IPS-20b (cell line): ENCODE data around the gene NLRC3.
"Not testable (repeated sequence)": the region's sequence is repeated elsewhere in the genome, so short reads cannot be mapped to it uniquely, and the experiment has no call there.

Experiments
- H3K27ac ChIP-seq: one replicate; pipeline ENCODE4 v1.5.1; 2013; ENCODE audit warnings: low read length
- H3K27me3 ChIP-seq: 2 replicates; pipeline ENCODE4 v1.6.1; 2013; ENCODE audit warnings: mild to moderate bottlenecking, low read length, inconsistent platforms; ENCODE audit not compliant: insufficient read depth
- H3K36me3 ChIP-seq: 2 replicates; pipeline ENCODE4 v1.6.1; 2013; ENCODE audit warnings: low read depth, mild to moderate bottlenecking, inconsistent platforms, low read length, moderate library complexity; ENCODE audit not compliant: insufficient read depth
- H3K4me1 ChIP-seq: 2 replicates; pipeline ENCODE4 v1.6.1; 2013; ENCODE audit warnings: mild to moderate bottlenecking, control low read depth, inconsistent platforms, low read length, moderate library complexity; ENCODE audit not compliant: insufficient read depth
- H3K4me3 ChIP-seq: 2 replicates; pipeline ENCODE4 v1.5.1; 2013; ENCODE audit warnings: mild to moderate bottlenecking, low read length, inconsistent platforms
- H3K9ac ChIP-seq: 2 replicates; pipeline ENCODE4 v1.6.1; 2013; ENCODE audit warnings: low read depth, mild to moderate bottlenecking, inconsistent platforms, low read length, moderate library complexity
- H3K9me3 ChIP-seq: 2 replicates; pipeline ENCODE4 v1.6.1; 2013; ENCODE audit warnings: mild to moderate bottlenecking, low read depth, low read length, inconsistent platforms; ENCODE audit not compliant: insufficient read depth

NLRC3 gene

GRCh38 chr16:3518292-3518985 is 58.8 kb downstream of the NLRC3 start:
- Histone ChIP-seq H3K36me3 (peaks cover 58% of the 10 kb centered on the region), H3K9me3 (no peaks in the 10 kb centered on the region), H3K9ac (no peak overlapping the region), H3K27me3 (no peaks in the 10 kb centered on the region), H3K27ac (no peak overlapping the region), H3K4me3 (no peak overlapping the region), H3K4me1 (no peaks in the 10 kb centered on the region)

- no peaks in the 10 kb centered on the region for H3K4me1 ChIP-seq
- H3K36me3 ChIP-seq: peaks cover 65% of the 10 kb centered on the region
- H3K4me3 ChIP-seq: no peak overlapping the region
- H3K27me3 ChIP-seq: no peaks in the 10 kb centered on the region
- H3K27ac ChIP-seq: no peak overlapping the region
- no peaks in the 10 kb centered on the region for H3K9me3 ChIP-seq
- no peak overlapping the region for H3K9ac ChIP-seq
These were observed 61.3 kb downstream of the NLRC3 start for GRCh38 chr16:3515897-3516296.

- Histone ChIP-seq H3K27me3 (no peaks in the 10 kb centered on the region), H3K27ac (no peak overlapping the region), H3K4me3 (no peak overlapping the region), H3K4me1 (no peaks in the 10 kb centered on the region), H3K9ac (no peak overlapping the region), H3K9me3 (no peaks in the 10 kb centered on the region), H3K36me3 (peaks cover 59% of the 10 kb centered on the region)
These were observed 62.6 kb downstream of the NLRC3 start for GRCh38 chr16:3514621-3515020.

- Histone ChIP-seq H3K27ac (no peak overlapping the region), H3K9me3 (no peaks in the 10 kb centered on the region), H3K9ac (no peak overlapping the region), H3K27me3 (no peaks in the 10 kb centered on the region), H3K4me1 (no peaks in the 10 kb centered on the region), H3K4me3 (no peak overlapping the region), H3K36me3 (peaks cover 53% of the 10 kb centered on the region)
These were observed 63.2 kb downstream of the NLRC3 start for GRCh38 chr16:3513892-3514583.

- Histone ChIP-seq H3K9ac (no peak overlapping the region), H3K36me3 (peaks cover 61% of the 10 kb centered on the region)
These were observed 65.7 kb downstream of the NLRC3 start for GRCh38 chr16:3511286-3512180.

GRCh38 chr16:3510416-3510815 is 66.8 kb downstream of the NLRC3 start:
- Histone ChIP-seq H3K27ac (no peak overlapping the region), H3K9me3 (no peaks in the 10 kb centered on the region), H3K36me3 (peaks cover 51% of the 10 kb centered on the region), H3K9ac (no peak overlapping the region), H3K27me3 (no peaks in the 10 kb centered on the region), H3K4me3 (no peak overlapping the region), H3K4me1 (no peaks in the 10 kb centered on the region)

More at GRCh38 chr16:3511286-3512180, 65.7 kb downstream of the NLRC3 start:
- Histone ChIP-seq H3K27ac (no peak overlapping the region), H3K27me3 (no peaks in the 10 kb centered on the region), H3K4me3 (no peak overlapping the region), H3K4me1 (no peaks in the 10 kb centered on the region), H3K9me3 (no peaks in the 10 kb centered on the region)

GRCh38 chr16:3509470-3509928 is 67.7 kb downstream of the NLRC3 start:
- Histone ChIP-seq H3K9me3 (no peaks in the 10 kb centered on the region), H3K9ac (no peak overlapping the region), H3K27me3 (no peaks in the 10 kb centered on the region), H3K4me3 (no peak overlapping the region), H3K36me3 (peaks cover 46% of the 10 kb centered on the region), H3K27ac (no peak overlapping the region), H3K4me1 (no peaks in the 10 kb centered on the region)

GRCh38 chr16:3508736-3509135 is 68.5 kb downstream of the NLRC3 start:
- Histone ChIP-seq H3K27ac (no peak overlapping the region), H3K4me1 (no peaks in the 10 kb centered on the region), H3K9ac (no peak overlapping the region), H3K4me3 (no peak overlapping the region), H3K36me3 (peaks cover 39% of the 10 kb centered on the region), H3K9me3 (no peaks in the 10 kb centered on the region), H3K27me3 (no peaks in the 10 kb centered on the region)

- H3K4me3 ChIP-seq: no peak overlapping the region
- H3K9me3 ChIP-seq: no peaks in the 10 kb centered on the region
- peaks cover 10% of the 10 kb centered on the region for H3K36me3 ChIP-seq
- no peaks in the 10 kb centered on the region for H3K27me3 ChIP-seq
- H3K4me1 ChIP-seq: no peaks in the 10 kb centered on the region
- no peak overlapping the region for H3K27ac ChIP-seq
- no peak overlapping the region for H3K9ac ChIP-seq
These were observed 73.7 kb downstream of the NLRC3 start for GRCh38 chr16:3503523-3503922.

- Histone ChIP-seq H3K4me1 (no peaks in the 10 kb centered on the region), H3K27ac (no peak overlapping the region), H3K36me3 (no peaks in the 10 kb centered on the region), H3K4me3 (peak overlapping the region; percentile 92), H3K27me3 (no peaks in the 10 kb centered on the region), H3K9me3 (no peaks in the 10 kb centered on the region), H3K9ac (peak overlapping the region; percentile 83; the same call in 1 of the 2 replicates)
These were observed 75.3 kb downstream of the NLRC3 start for GRCh38 chr16:3501783-3502400.

GRCh38 chr16:3501412-3501761 is 75.8 kb downstream of the NLRC3 start:
- not testable (repeated sequence) for H3K9me3 ChIP-seq, H3K27me3 ChIP-seq, H3K4me1 ChIP-seq, H3K27ac ChIP-seq, H3K36me3 ChIP-seq
- H3K9ac ChIP-seq: peak overlapping the region; percentile 83; the same call in 1 of the 2 replicates
- H3K4me3 ChIP-seq: peak overlapping the region; percentile 92
